Type B pancreatic cell (in vitro differentiated cells): ENCODE results near the gene CCDC144A. TPM values are rescaled to one million over a fixed set of nuclear protein-coding genes. Genes with fewer than 3 reads are reported as not detected.
"Not testable (repeated sequence)": the region's sequence is repeated elsewhere in the genome, so short reads cannot be mapped to it uniquely, and the experiment has no call there.

Experiments
- DNase-seq: peaks from one replicate; pipeline ENCODE4 v3.0.0; 2021; ENCODE audit warnings: mixed read lengths; ENCODE audit not compliant: unreplicated experiment; ENCODE audit errors: extremely low spot score
- H3K27ac Mint-ChIP-seq: 2 replicates; pipeline ENCODE4 v1.8.0; 2021; ENCODE audit warnings: mild to moderate bottlenecking, mixed read lengths
- H3K27me3 Mint-ChIP-seq: 2 replicates; pipeline ENCODE4 v1.8.0; 2021; ENCODE audit warnings: mixed read lengths
- H3K36me3 Mint-ChIP-seq: 2 replicates; pipeline ENCODE4 v1.8.0; 2021; ENCODE audit warnings: mixed read lengths
- H3K4me1 Mint-ChIP-seq: one replicate; pipeline ENCODE4 v1.8.0; 2021; ENCODE audit warnings: mixed read lengths; ENCODE audit not compliant: unreplicated experiment
- H3K4me3 Mint-ChIP-seq: 2 replicates; pipeline ENCODE4 v1.8.0; 2021; ENCODE audit warnings: mild to moderate bottlenecking, mixed read lengths
- H3K9me3 Mint-ChIP-seq: 2 replicates; pipeline ENCODE4 v1.8.0; 2021; ENCODE audit warnings: mixed read lengths
- CTCF ChIP-seq: fragments of 200-600 bp; sonication (generic); conservative IDR thresholded peaks from 2 replicates; pipeline ENCODE4 v1.5.0; 2021; ENCODE audit warnings: antibody characterized with exemption, mild to moderate bottlenecking
- total RNA-seq: library from RNA; stranded (reverse); gene quantifications from 2 replicates; pipeline ENCODE4 v1.2.1, GENCODE V29; 2021; ENCODE audit warnings: low replicate concordance

The CCDC144A gene
- total RNA-seq, 1 donor from 2014 or later, result 0.60 TPM

GRCh38 chr17:16814439-16814838 is 124.4 kb downstream of the CCDC144A start:
- Mint-ChIP-seq H3K36me3 (no peaks in the 10 kb centered on the region), H3K27me3 (peaks cover 36% of the 10 kb centered on the region), H3K9me3 (no peaks in the 10 kb centered on the region), H3K4me3 (no peak overlapping the region), H3K4me1 (no peaks in the 10 kb centered on the region), H3K27ac (no peak overlapping the region)
- DNase-seq, result peak; percentile 67
- TF ChIP-seq CTCF, result no peak

DNA sequence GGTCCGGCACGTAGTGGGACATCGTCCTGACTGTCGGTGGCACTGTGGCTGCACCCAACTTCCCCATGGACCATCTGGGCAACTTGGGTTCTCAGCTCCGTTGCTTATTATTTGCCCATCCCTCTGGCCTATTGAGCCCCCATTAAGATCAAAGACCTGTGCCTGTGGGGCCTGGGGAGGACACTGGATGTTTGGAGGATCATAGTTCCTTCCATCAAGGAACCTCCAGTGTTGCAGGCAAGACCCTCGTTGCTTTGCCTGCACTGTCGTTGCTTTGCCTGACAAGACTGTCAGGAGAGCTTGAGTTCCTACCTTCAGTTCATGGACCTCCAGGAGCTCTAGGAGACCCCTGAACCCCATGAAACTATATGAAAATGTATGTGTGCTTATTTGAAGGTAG is 127.2 kb downstream of the CCDC144A start:
- Mint-ChIP-seq H3K27me3 (peaks cover 42% of the 10 kb centered on the region), H3K4me1 (no peaks in the 10 kb centered on the region), H3K9me3 (no peaks in the 10 kb centered on the region), H3K4me3 (no peak overlapping the region), H3K36me3 (no peaks in the 10 kb centered on the region), H3K27ac (no peak overlapping the region)
- TF ChIP-seq CTCF, result no peak
- DNase-seq, result no peak

GRCh38 chr17:16817940-16818339 is 127.9 kb downstream of the CCDC144A start:
- not testable (repeated sequence) for H3K36me3 Mint-ChIP-seq, H3K9me3 Mint-ChIP-seq, H3K4me1 Mint-ChIP-seq, H3K27ac Mint-ChIP-seq, H3K4me3 Mint-ChIP-seq
- peak; percentile 68 for DNase-seq
- peaks cover 38% of the 10 kb centered on the region for H3K27me3 Mint-ChIP-seq

- TF ChIP-seq CTCF, result no peak
- no peaks in the 10 kb centered on the region for H3K36me3 Mint-ChIP-seq
- no peak overlapping the region for H3K4me3 Mint-ChIP-seq
- no peaks in the 10 kb centered on the region for H3K4me1 Mint-ChIP-seq
- H3K27me3 Mint-ChIP-seq, result peaks cover 38% of the 10 kb centered on the region
- no peaks in the 10 kb centered on the region for H3K9me3 Mint-ChIP-seq
- no peak overlapping the region for H3K27ac Mint-ChIP-seq
- no peak for DNase-seq
Observed at GRCh38 chr17:16818340-16818739, 128.3 kb downstream of the CCDC144A start.

GRCh38 chr17:16818821-16819683 is 129.0 kb downstream of the CCDC144A start:
- peak; percentile 69 for DNase-seq
- H3K27ac Mint-ChIP-seq, result no peak overlapping the region
- no peaks in the 10 kb centered on the region for H3K4me1 Mint-ChIP-seq
- H3K27me3 Mint-ChIP-seq, result peaks cover 33% of the 10 kb centered on the region
- H3K9me3 Mint-ChIP-seq, result no peaks in the 10 kb centered on the region
- no peaks in the 10 kb centered on the region for H3K36me3 Mint-ChIP-seq
- H3K4me3 Mint-ChIP-seq, result no peak overlapping the region
- TF ChIP-seq CTCF, result no peak

DNA sequence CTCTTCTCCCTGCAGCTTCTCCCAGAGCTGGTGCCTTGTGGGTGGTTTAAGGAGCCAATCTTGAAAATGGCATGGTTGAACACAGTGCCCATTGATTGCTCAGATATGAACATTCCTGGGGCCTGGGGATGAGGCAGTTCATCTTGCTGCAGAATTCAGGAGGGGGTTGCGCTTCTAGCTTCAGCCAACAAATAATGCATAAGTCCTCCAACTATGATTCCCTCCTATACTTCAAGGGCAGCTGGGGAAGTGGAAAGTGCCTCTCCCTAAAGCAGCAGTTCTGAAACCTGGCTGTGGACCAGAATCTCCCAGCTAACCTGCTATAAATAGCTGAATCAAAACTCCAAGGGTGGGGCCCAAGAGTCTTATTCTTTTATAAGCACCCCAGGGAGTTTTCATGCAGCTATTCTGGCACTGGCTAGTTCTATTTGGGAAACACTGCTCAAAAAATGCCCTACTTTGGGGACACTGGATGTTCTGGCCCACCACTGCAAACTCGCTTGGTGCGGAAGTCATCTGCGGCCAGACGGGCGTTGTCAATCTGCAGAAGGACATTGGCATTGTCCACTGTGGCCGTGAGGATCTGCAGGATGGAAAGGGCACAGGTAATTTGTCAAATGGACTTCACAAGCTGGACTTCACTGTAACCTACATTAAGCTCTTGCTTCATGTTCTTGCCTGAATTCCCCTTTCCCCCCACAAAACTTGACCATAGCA is 130.3 kb downstream of the CCDC144A start:
- Mint-ChIP-seq H3K27me3 (peaks cover 27% of the 10 kb centered on the region), H3K4me1 (no peaks in the 10 kb centered on the region), H3K9me3 (no peaks in the 10 kb centered on the region), H3K4me3 (no peak overlapping the region), H3K36me3 (no peaks in the 10 kb centered on the region), H3K27ac (no peak overlapping the region)
- TF ChIP-seq CTCF, result no peak
- DNase-seq, result peak; percentile 52
